Mesothelial cell of epicardium (in vitro differentiated cells): ENCODE data around the gene DCXR. TPM values are rescaled to one million over a fixed set of nuclear protein-coding genes. Genes with fewer than 3 reads are reported as not detected.

Experiments
- DNase-seq, 2 experiments: peaks; one replicate each; pipeline ENCODE4 v3.0.0; 2021; ENCODE audit warnings: low spot score in 2 of 2; ENCODE audit not compliant: unreplicated experiment in 2 of 2
- H3K27ac Mint-ChIP-seq: 2 replicates; pipeline ENCODE4 v1.8.0; 2021; ENCODE audit warnings: mixed read lengths
- H3K27me3 Mint-ChIP-seq: 2 replicates; pipeline ENCODE4 v1.8.0; 2021; ENCODE audit warnings: low read depth, mixed read lengths
- H3K36me3 Mint-ChIP-seq: 2 replicates; pipeline ENCODE4 v1.8.0; 2021; ENCODE audit warnings: mixed read lengths
- H3K4me1 Mint-ChIP-seq: 2 replicates; pipeline ENCODE4 v1.8.0; 2021; ENCODE audit warnings: mixed read lengths
- H3K4me3 Mint-ChIP-seq: 2 replicates; pipeline ENCODE4 v1.8.0; 2021; ENCODE audit warnings: mild to moderate bottlenecking, moderate library complexity, mixed read lengths
- H3K9me3 Mint-ChIP-seq: 2 replicates; pipeline ENCODE4 v1.8.0; 2021; ENCODE audit warnings: mixed read lengths
- CTCF ChIP-seq: fragments of 200-600 bp; sonication (generic); IDR thresholded peaks from one replicate; pipeline ENCODE4 v1.5.0; 2021; ENCODE audit warnings: antibody characterized with exemption; ENCODE audit not compliant: unreplicated experiment
- total RNA-seq: library from RNA; stranded (reverse); gene quantifications from 3 replicates; pipeline ENCODE4 v1.2.1, GENCODE V29; 2021

Gene DCXR
- total RNA-seq, 1 donor from 2014 or later, result 77.6 TPM

GRCh38 chr17:82000803-82001570 lies 36.5 kb downstream of the DCXR start:
- no peak for TF ChIP-seq CTCF
- no peak overlapping the region for H3K27ac Mint-ChIP-seq
- H3K4me3 Mint-ChIP-seq, result no peak overlapping the region
- no peak for DNase-seq
- H3K4me1 Mint-ChIP-seq, result peaks cover 21% of the 10 kb centered on the region
- peaks cover 6% of the 10 kb centered on the region for H3K36me3 Mint-ChIP-seq
- H3K9me3 Mint-ChIP-seq, result no peaks in the 10 kb centered on the region
- no peaks in the 10 kb centered on the region for H3K27me3 Mint-ChIP-seq

- Mint-ChIP-seq H3K27ac (no peak overlapping the region), H3K4me1 (peaks cover 18% of the 10 kb centered on the region), H3K27me3 (no peaks in the 10 kb centered on the region), H3K4me3 (no peak overlapping the region), H3K36me3 (peaks cover 6% of the 10 kb centered on the region), H3K9me3 (no peaks in the 10 kb centered on the region)
- no peak for DNase-seq
- TF ChIP-seq CTCF, result no peak
Measured at GRCh38 chr17:81999976-82000802, 37.3 kb downstream of the DCXR start.

GRCh38 chr17:81999587-81999975 lies 37.9 kb downstream of the DCXR start:
- DNase-seq, result no peak
- Mint-ChIP-seq H3K36me3 (peaks cover 6% of the 10 kb centered on the region), H3K4me1 (peaks cover 18% of the 10 kb centered on the region), H3K27me3 (no peaks in the 10 kb centered on the region), H3K4me3 (no peak overlapping the region), H3K27ac (no peak overlapping the region), H3K9me3 (no peaks in the 10 kb centered on the region)
- no peak for TF ChIP-seq CTCF

GRCh38 chr17:81998691-81999438 lies 38.6 kb downstream of the DCXR start:
- peaks cover 17% of the 10 kb centered on the region for H3K4me1 Mint-ChIP-seq
- peaks cover 6% of the 10 kb centered on the region for H3K36me3 Mint-ChIP-seq
- H3K27me3 Mint-ChIP-seq, result no peaks in the 10 kb centered on the region
- no peak overlapping the region for H3K27ac Mint-ChIP-seq
- no peaks in the 10 kb centered on the region for H3K9me3 Mint-ChIP-seq
- TF ChIP-seq CTCF, result no peak
- DNase-seq, result no peak
- no peak overlapping the region for H3K4me3 Mint-ChIP-seq

DNA sequence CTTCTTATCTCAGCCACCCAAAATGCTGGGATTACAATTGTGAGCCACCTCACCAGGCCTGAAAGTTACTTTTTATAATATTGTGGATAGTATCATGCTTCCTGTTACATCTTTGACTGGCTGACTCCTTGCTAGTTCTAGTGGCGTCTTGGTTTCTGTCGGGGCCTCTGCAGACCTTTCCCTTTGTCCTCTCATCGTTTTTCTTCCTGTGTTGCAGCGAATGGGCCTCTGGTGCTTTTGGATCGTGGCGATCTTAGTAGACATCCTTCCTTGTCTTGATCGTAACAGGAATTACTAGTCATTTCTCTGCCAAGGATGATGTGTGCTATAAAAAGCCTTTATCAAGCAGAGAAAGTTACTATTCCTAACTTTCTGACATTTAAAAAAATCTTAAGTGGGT lies 39.3 kb downstream of the DCXR start:
- Mint-ChIP-seq H3K27me3 (no peaks in the 10 kb centered on the region), H3K27ac (peak overlapping the region; percentile 55), H3K9me3 (no peaks in the 10 kb centered on the region), H3K4me3 (no peak overlapping the region), H3K36me3 (peaks cover 6% of the 10 kb centered on the region), H3K4me1 (peaks cover 11% of the 10 kb centered on the region)
- no peak for TF ChIP-seq CTCF
- DNase-seq, result no peak
